Transverse colon (tissue), 4 donors: ENCODE data around the gene DNAJC5. TPM values are rescaled to one million over a fixed set of nuclear protein-coding genes. Genes with fewer than 3 reads are reported as not detected.

ENCODE experiments used
- DNase-seq: peaks from one replicate; pipeline ENCODE4 v3.0.0-alpha.2; 2019
- H3K27ac ChIP-seq, 4 donors: fragments of 200-600 bp; sonication (generic); 2 replicates each; pipeline ENCODE4 v1.5.1; 2016 to 2018; ENCODE audit warnings: inconsistent platforms in 4 of 4
- H3K27me3 ChIP-seq: fragments of 200-600 bp; sonication (generic); 2 replicates; pipeline ENCODE4 v1.5.1; 2017; ENCODE audit warnings: inconsistent platforms
- H3K36me3 ChIP-seq, 4 donors: fragments of 200-600 bp; sonication (generic); 2 replicates each; pipeline ENCODE4 v1.5.1; 2017 to 2019; ENCODE audit warnings: inconsistent platforms in 4 of 4
- H3K4me1 ChIP-seq, 4 donors: fragments of 200-600 bp; sonication (generic); 2 replicates each; pipeline ENCODE4 v1.5.1; 2017 to 2020; ENCODE audit warnings: inconsistent platforms in 4 of 4
- H3K4me3 ChIP-seq, 4 donors: fragments of 200-600 bp; sonication (generic); 1 replicate in 1 of 4; 2 replicates in 3 of 4; pipeline versions ENCODE4 v1.5.1 to v1.6.1; 2017 to 2019; ENCODE audit warnings: inconsistent platforms in 4 of 4
- H3K9me3 ChIP-seq, 2 donors: fragments of 200-600 bp; sonication (generic); 2 replicates each; pipeline ENCODE4 v1.5.1; 2017 to 2019; ENCODE audit warnings: inconsistent platforms in 2 of 2
- CTCF ChIP-seq, 5 experiments: fragments of 200-600 bp in 3 of 5; fragments of 450-650 bp in 2 of 5; sonication (generic) in 3 of 5; IDR thresholded peaks; 1 replicate in 2 of 5; 2 replicates in 3 of 5; pipeline ENCODE4 v1.5.1; 2016 to 2017; ENCODE audit warnings: antibody characterized with exemption in 5 of 5, inconsistent platforms in 3 of 5, mild to moderate bottlenecking in 2 of 5, moderate library complexity in 1 of 5
- EP300 ChIP-seq: sonication (generic); formaldehyde crosslinking; IDR thresholded peaks from one replicate; pipeline ENCODE4 v1.6.1; 2017; ENCODE audit warnings: antibody characterized with exemption, low read depth
- POLR2A ChIP-seq: fragments of 450-650 bp; IDR thresholded peaks from one replicate; pipeline ENCODE4 v1.6.1; 2016; ENCODE audit warnings: antibody characterized with exemption, mild to moderate bottlenecking, moderate library complexity
- POLR2AphosphoS5 ChIP-seq, 3 donors: sonication (generic); formaldehyde crosslinking; IDR thresholded peaks; one replicate each; pipeline ENCODE4 v1.6.1; 2016; ENCODE audit warnings: antibody characterized with exemption in 3 of 3
- WGBS, 2 donors: methylation state at CpG; one replicate each; pipeline ENCODE4 v1.1.5; 2018; ENCODE audit warnings: low coverage in 1 of 2; 5-methylcytosine and 5-hydroxymethylcytosine counted together
- in situ Hi-C, 4 donors: fragments of 200-750 bp; cut with MboI; loops; one replicate each; pipeline versions ENCODE4 v1.15.0 to v1.15.1; 2017; ENCODE audit warnings: low sequenced_read_pairs in 3 of 4, low pct_ligation_motif_present in 1 of 4, low pct_unique_long_range_greater_than_20kb in 1 of 4
- intact Hi-C: fragments of 100-400 bp; cut with DNase I; formaldehyde crosslinking; loops from one replicate; pipeline ENCODE4 v1.15.1; 2023; ENCODE audit warnings: low total_unique reads
- total RNA-seq, 4 donors: library from RNA; depleted of rRNA; stranded (reverse); fragments of >200 nt; gene quantifications; one replicate each; pipeline ENCODE4 v1.1.0, GENCODE V29; 2016

Gene DNAJC5
- total RNA-seq, 4 donors from 2014 or later, result 59.9 to 77.3 (median 71.4) TPM

DNA sequence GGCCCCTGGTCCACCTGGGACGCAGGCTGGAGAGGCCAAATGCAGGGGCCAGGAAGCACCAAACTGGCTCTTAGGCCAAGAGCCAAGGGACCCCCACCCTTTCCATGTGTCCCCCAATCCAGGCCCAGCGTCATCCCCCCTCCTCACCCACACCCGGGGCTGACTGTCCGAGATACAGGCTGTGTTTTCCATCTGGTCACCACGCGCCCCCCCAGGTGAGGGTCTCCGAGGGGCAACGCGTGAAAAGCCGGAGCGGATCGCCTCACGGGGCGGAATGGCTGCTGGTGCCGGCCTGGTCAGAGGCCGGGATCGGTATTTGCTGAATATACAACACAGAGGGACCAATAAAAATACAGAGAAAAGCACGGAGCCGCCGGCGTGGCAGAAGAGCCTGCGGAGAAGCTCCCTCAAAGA lies 38.8 kb upstream of the DNAJC5 start:
- Histone ChIP-seq H3K27me3 (peaks cover 64% of the 10 kb centered on the region), H3K27ac (no peak overlapping the region), H3K4me1 (peaks cover 18 to 46% (median 24%) of the 10 kb centered on the region in 4 donors), H3K9me3 (no peaks in the 10 kb centered on the region), H3K4me3 (no peak overlapping the region), H3K36me3 (no peaks in the 10 kb centered on the region)
- intact Hi-C loops, result no loop called here
- in situ Hi-C loops, result no loop called here
- 38 to 67% methylated on average over 12 to 22 of the region's 22 CpGs for WGBS, 2 donors
- no peak for TF ChIP-seq CTCF (IDR thresholded peaks at IDR 0.05)
- TF ChIP-seq EP300, result no peak
- TF ChIP-seq POLR2AphosphoS5 (IDR thresholded peaks at IDR 0.05), result no peak
- TF ChIP-seq POLR2A, result no peak
- DNase-seq, result no peak

GRCh38 chr20:63857764-63858392 lies 37.0 kb upstream of the DNAJC5 start:
- H3K27me3 ChIP-seq, result peaks cover 60% of the 10 kb centered on the region
- H3K36me3 ChIP-seq, result no peaks in the 10 kb centered on the region
- peak overlapping the region; percentile 43 to 69 (median 50) for H3K27ac ChIP-seq
- 5 to 18% methylated on average over 4 to 14 of the region's 14 CpGs for WGBS, 2 donors
- TF ChIP-seq POLR2AphosphoS5 (IDR thresholded peaks at IDR 0.05), result peak in 1 of 3 donors; percentile 13
- TF ChIP-seq EP300, result no peak
- no peaks in the 10 kb centered on the region for H3K9me3 ChIP-seq
- no peak overlapping the region for H3K4me3 ChIP-seq
- in situ Hi-C loops, result no loop called here
- H3K4me1 ChIP-seq, result peaks cover 18 to 46% (median 24%) of the 10 kb centered on the region in 4 donors
- intact Hi-C loops, result no loop called here
- no peak for DNase-seq

DNA sequence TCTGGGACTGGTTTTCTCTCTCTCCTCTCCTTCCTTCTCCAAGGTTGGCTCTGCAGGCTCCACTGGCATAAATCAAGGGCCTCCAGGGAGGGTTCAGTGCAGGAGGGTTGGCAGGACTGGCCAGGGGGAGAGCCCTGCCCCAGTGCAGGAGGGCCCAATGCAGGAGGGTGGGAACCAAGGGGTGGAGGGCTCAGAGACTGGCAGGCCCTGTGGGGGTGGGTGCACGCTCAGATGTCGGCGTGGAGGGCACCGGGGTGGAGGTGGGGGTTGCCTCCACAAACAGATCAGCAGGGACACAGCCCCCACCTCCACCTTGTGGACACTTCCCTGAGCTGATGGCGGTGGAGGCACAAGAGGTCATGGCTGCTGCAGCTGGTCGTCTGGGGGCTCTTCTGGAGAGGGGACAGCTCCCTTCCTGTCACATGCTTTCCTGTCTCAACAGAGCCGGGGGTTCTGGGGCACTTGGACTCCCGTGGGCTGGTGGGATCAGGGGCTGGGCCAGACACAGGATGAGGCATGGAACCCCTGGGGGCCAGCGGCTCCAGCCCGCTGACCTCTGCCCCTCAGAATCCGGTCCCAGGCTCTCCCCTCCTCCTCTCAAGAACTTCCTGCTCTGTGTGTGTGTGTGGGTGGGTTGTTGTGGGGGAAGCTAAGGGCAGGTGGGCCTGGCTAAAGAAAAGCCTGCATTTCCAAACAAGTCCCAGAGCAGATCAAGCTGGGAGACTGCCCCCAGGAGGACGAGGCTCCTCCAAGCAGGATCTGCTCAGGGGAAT lies 36.3 kb upstream of the DNAJC5 start:
- intact Hi-C loops, result no loop called here
- peaks cover 21 to 52% (median 29%) of the 10 kb centered on the region in 4 donors for H3K4me1 ChIP-seq
- peaks cover 53% of the 10 kb centered on the region for H3K27me3 ChIP-seq

GRCh38 chr20:63859166-63859699 lies 35.7 kb upstream of the DNAJC5 start:
- Histone ChIP-seq H3K9me3 (no peaks in the 10 kb centered on the region), H3K27ac (peak overlapping the region; percentile 33 to 69 (median 50)), H3K36me3 (no peaks in the 10 kb centered on the region), H3K27me3 (peaks cover 46% of the 10 kb centered on the region), H3K4me3 (no peak overlapping the region), H3K4me1 (peaks cover 24 to 50% (median 30%) of the 10 kb centered on the region in 4 donors)
- intact Hi-C loops, result no loop called here
- WGBS, 2 donors, result 37 to 40% methylated on average over 1 to 7 of the region's 7 CpGs
- in situ Hi-C loops, result no loop called here
- TF ChIP-seq POLR2A, result no peak
- no peak for TF ChIP-seq CTCF (IDR thresholded peaks at IDR 0.05)
- no peak for TF ChIP-seq POLR2AphosphoS5 (IDR thresholded peaks at IDR 0.05)
- TF ChIP-seq EP300, result no peak
- DNase-seq, result no peak

More for the DNA sequence above, 36.3 kb upstream of the DNAJC5 start:
- no peak for DNase-seq
- H3K27ac ChIP-seq, result peak overlapping the region; percentile 43 to 69 (median 50)
- no peaks in the 10 kb centered on the region for H3K36me3 ChIP-seq
- TF ChIP-seq POLR2AphosphoS5 (IDR thresholded peaks at IDR 0.05) (no peak), EP300 (no peak), POLR2A (no peak), CTCF (IDR thresholded peaks at IDR 0.05) (no peak)
- H3K9me3 ChIP-seq, result no peaks in the 10 kb centered on the region
- 8% methylated on average over 11 of the region's 12 CpGs; no CpG with 5 or more reads in 1 of the 2 donors for WGBS, 2 donors
- H3K4me3 ChIP-seq, result no peak overlapping the region
- in situ Hi-C loops, result no loop called here
